ENCODE results near the gene KCNK5.

The KCNK5 gene

GRCh38 chr6:39197922-39198500 lies 31.3 kb downstream of the KCNK5 start:
- no peak for DNase-seq (ENCODE audit: low read depth in 2 of 2)

- DNase-seq (ENCODE audit: low read depth in 2 of 2) = no peak
These were observed 31.8 kb downstream of the KCNK5 start for GRCh38 chr6:39197521-39197920.

GRCh38 chr6:39196673-39197091 lies 32.6 kb downstream of the KCNK5 start:
- no peak for DNase-seq (ENCODE audit: low read depth in 2 of 2)

GRCh38 chr6:39195792-39196385 lies 33.4 kb downstream of the KCNK5 start:
- no peak for DNase-seq (ENCODE audit: low read depth in 2 of 2)

- no peak for DNase-seq (ENCODE audit: low read depth in 2 of 2)
These were observed 34.8 kb downstream of the KCNK5 start for GRCh38 chr6:39194466-39194865.

- DNase-seq (ENCODE audit: low read depth in 2 of 2) = no peak
These were observed 36.0 kb downstream of the KCNK5 start for GRCh38 chr6:39193201-39193791.

GRCh38 chr6:39192736-39193135 lies 36.5 kb downstream of the KCNK5 start:
- no peak for DNase-seq (ENCODE audit: low read depth in 2 of 2)

GRCh38 chr6:39191236-39191930 lies 37.9 kb downstream of the KCNK5 start:
- no peak for DNase-seq (ENCODE audit: low read depth in 2 of 2)

- no peak for DNase-seq (ENCODE audit: low read depth in 2 of 2)
These were observed 38.6 kb downstream of the KCNK5 start for GRCh38 chr6:39190545-39191235.

- no peak for DNase-seq (ENCODE audit: low read depth in 2 of 2)
These were observed 39.2 kb downstream of the KCNK5 start for GRCh38 chr6:39189915-39190544.

- DNase-seq (ENCODE audit: low read depth in 2 of 2) = no peak
These were observed 40.1 kb downstream of the KCNK5 start for GRCh38 chr6:39189131-39189530.

GRCh38 chr6:39188571-39188970 lies 40.7 kb downstream of the KCNK5 start:
- no peak for DNase-seq (ENCODE audit: low read depth in 2 of 2)

GRCh38 chr6:39188098-39188450 lies 41.2 kb downstream of the KCNK5 start:
- no peak for DNase-seq (ENCODE audit: low read depth in 2 of 2)

- no peak for DNase-seq (ENCODE audit: low read depth in 2 of 2)
These were observed 44.2 kb downstream of the KCNK5 start for GRCh38 chr6:39184906-39185580.

GRCh38 chr6:39182604-39183003 lies 46.7 kb downstream of the KCNK5 start:
- DNase-seq (ENCODE audit: low read depth in 2 of 2) = no peak

- no peak for DNase-seq (ENCODE audit: low read depth in 2 of 2)
These were observed 47.4 kb downstream of the KCNK5 start for GRCh38 chr6:39181826-39182225.

- no peak for DNase-seq (ENCODE audit: low read depth in 2 of 2)
These were observed 47.9 kb downstream of the KCNK5 start for GRCh38 chr6:39181333-39181732.

- no peak for DNase-seq (ENCODE audit: low read depth in 2 of 2)
These were observed 50.5 kb downstream of the KCNK5 start for GRCh38 chr6:39178804-39179203.

- DNase-seq (ENCODE audit: low read depth in 2 of 2) = no peak
These were observed 51.0 kb downstream of the KCNK5 start for GRCh38 chr6:39178235-39178634.

GRCh38 chr6:39177130-39177529 lies 52.1 kb downstream of the KCNK5 start:
- DNase-seq (ENCODE audit: low read depth in 2 of 2) = no peak

GRCh38 chr6:39173270-39173669 lies 56.0 kb downstream of the KCNK5 start:
- DNase-seq (ENCODE audit: low read depth in 2 of 2) = no peak

Measured in stimulated activated CD8-positive, alpha-beta memory T cell treated with anti-CD3 and anti-CD28 coated beads, Interleukin-2, amount 100 ng/mL, for 1 hour (primary cell).